NCI-H1417 treated with DMSO at 0.1 percent for 48 hours (cell line): ENCODE measurements around the gene MRPL55.
A peak's percentile ranks its signal among the peaks of the same experiment; 100 is the strongest.

Source experiments
- DNase-seq: peaks from one replicate; lab custom pipeline; 2025; lab: John Stamatoyannopoulos, UW

MRPL55 gene

DNA sequence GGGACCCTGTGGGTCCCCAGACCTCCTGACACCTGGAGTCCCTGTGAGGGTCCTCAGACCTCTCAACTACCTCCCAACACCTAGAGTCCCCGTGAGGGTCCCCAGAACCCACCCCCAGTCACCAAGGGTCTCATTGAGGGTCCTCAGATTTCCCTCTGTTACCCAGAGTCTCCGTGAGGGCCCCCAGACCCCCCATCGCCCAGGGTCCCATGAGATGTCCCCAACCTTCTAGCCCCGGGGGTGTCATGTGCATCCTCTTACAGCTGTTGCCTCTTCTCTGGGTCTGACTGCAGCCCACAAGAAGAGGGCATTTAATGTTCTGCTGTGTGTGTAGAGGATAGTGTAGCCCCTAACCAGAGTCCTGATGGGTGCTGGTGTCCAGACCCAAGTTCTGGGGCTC is 38.7 kb upstream of the MRPL55 start:
- DNase-seq: no peak

DNA sequence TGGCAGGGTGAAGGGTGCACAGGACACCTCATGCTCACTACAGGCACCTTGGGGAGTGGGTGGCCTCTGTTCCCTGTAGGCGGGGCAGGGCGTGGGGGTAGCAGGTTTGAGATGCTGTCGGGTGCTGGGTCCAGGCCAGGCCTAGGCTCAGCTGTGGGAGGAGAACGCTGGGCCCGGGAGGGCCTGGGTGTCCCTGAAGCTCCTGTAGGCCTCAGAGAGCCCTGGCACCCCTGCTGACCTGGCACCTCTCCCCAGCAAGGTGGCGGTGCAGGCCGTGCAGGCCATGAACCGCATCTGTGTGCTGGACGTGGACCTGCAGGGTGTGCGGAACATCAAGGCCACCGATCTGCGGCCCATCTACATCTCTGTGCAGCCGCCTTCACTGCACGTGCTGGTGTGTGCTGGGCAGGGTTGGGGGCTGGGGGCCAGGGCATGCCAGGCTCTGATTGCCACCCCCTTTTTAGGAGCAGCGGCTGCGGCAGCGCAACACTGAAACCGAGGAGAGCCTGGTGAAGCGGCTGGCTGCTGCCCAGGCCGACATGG is 38.1 kb upstream of the MRPL55 start:
- DNase-seq: no peak

DNA sequence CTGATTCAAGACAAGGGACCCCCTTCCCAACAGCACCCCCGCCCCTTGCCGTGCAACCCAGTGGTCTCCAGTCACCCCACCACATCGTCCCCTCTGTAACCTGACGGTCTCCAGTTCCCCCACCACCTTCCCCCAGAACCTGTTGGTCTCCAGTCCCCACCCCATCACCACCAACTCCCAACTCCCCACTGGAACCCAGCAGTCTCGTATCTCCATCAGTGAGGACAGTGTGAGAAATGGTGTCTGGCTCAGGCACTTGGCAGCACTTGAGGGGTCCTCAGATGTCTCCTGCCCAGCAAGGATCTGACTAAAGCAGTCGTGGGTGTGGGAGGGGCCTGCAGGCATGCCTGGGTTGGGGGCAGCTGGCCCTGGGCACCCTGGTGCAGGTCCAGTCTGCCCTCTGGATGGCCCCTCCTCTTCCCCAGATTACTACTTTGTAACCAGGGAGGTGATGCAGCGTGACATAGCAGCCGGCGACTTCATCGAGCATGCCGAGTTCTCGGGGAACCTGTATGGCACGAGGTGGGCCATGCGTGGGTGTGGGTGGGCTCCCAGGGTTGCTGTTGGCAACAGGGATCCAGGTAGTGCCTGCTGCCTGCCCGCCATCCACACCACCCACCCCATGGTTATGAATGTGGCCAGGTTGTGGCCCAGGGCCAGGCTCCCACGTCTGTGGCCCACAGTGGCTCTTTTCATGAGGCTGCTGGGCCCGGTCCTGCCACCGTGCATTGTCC is 37.5 kb upstream of the MRPL55 start:
- no peak for DNase-seq

DNA sequence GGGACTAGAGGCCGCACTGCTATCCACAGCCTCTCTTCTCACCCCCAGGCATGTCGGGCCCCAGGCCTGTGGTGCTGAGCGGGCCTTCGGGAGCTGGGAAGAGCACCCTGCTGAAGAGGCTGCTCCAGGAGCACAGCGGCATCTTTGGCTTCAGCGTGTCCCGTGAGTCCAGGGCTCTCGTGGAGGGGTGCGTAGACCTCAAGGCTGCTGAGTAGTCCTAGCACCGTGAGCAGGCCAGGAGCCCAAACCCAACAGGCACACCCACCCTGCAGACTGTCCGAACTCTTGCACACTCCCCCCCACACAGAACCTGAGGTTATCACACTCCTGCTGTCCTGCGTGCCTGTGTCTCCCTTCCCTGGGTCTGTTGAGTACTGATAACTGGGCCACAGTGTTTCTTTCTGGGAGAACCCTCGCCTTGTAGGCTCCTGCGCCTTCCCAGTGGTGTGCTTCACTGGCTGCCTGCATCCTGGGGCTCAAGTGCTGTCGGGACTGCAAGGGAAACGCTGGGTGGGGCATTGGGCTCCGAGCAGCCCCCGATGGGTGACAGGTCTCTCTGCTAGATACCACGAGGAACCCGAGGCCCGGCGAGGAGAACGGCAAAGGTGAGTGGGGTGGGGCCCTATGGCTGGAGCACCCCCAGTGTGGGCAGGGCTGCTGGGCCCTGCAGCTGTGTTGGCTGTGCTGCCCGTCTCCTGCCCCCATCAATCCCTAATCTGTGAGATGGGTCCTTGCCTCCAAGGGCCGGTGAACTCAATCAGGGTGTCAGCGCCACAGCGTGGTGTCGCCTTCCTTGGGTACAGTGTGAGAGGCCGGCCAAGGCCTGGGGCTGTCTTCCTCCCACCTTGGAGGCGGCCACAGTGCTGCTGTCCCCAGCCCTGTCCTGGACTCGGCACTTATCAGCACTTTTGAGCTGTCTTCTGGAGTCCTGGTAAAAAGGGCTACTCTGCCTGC is 36.6 kb upstream of the MRPL55 start:
- no peak for DNase-seq

DNA sequence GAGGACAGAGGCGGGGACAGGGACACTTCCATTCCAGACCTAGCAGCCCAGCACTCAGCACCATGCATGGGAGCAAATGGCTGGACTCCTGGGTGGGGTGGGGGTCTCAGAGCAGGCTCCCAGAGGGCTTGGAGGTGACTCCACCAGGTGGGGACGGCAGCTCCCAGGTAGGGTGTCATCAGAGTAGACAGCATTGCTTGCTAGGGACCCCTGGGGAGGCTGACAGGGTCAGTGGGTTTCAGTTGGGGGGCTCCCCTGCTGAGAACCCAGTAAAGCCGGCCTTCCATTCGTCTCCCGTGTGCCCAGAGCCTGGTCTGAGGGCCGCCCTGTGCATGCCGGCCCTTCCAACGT is 35.9 kb upstream of the MRPL55 start:
- DNase-seq: no peak

DNA sequence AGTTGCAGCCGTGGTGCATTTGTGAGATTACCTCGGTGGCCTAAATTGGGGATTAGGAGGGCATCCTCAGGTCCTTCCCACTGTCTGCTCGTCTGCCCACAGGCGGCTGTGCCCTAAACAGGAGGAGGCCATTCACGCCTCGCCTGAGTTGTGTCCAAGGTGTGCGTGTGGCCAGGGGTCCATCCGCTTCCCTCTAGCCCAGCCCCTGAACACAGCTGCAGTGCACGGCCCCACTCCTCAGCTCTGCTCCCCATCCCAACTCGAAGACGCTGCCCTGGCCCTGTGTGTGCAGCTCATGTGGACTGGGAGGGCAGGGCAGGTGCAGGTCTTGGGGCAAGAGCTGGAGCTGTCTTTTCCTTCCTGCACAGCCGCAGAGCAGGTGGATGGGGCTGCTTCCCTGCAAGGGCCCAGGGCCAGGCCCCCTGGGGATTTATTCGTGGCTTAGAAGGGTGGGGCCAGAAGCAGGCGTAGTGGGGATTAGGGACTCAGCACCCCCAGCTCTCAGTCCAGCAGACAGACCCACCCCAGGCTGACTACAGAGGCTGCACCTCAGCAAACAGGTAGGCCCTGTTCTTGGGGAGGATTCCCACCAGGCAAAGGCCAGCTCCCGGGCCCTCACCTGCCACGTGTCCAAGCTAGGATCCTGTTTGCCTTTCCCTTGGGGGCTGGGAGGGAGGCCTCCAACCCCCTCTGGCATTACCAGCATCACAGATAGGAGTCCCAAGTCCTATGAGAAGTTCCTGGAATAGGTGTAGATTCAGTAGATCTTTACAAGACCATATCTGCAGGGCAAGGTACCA is 35.3 kb upstream of the MRPL55 start:
- no peak for DNase-seq

DNA sequence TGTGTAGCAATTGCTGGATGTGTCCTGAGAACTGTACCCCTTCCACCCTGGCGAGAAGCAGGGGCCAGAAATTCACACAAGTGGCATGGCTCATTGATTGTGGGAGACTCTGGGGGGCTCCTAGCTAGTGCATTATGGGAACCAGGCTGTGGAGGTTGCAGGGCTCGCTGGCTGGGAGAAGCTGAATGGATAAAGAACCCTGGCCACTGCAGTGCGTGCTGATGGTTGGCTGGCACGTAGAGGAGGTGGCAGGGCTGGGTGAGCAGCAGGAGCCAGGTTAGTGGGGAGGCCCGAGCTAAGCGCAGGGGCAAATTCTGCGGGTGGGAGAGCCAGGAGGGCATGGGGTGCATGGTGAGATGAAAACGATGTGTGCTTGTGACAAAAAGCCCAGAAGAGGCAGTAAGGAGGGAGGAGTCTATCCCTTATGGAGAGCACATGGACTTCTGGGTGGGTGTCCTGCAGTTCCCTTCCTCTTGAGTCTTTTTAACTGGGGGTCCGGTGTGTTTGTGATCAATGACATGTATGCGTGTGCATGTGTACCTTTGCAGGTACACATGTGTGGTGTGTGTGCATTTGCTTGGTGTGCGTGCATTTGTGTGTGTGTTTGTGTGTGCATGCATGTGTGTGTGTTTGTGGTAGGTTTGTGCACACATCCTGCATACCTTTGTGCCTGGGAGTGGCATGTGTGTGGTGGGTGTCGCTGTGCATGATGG is 34.5 kb upstream of the MRPL55 start:
- no peak for DNase-seq

DNA sequence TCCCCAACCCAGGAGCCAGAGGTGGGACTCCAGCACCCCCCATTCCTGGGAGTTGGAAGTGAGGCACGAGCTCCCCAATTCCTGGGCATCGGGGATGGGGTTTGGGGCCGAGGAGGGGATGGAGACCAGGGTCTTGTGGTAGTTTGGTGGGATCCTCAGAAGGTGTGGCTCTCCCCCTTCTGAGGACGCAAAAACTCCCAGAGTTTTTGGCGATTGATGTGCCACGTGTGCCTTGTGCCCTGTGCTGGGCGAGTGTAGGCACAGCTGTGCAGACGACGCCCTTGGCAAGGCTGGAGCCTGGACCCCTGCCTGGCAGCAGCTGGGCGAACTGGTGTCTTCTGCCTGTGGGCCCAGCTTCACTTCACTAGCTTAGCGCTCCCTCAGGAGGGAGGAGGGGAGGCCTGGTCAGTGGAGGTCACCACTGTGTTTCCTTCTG is 33.6 kb upstream of the MRPL55 start:
- DNase-seq: no peak

DNA sequence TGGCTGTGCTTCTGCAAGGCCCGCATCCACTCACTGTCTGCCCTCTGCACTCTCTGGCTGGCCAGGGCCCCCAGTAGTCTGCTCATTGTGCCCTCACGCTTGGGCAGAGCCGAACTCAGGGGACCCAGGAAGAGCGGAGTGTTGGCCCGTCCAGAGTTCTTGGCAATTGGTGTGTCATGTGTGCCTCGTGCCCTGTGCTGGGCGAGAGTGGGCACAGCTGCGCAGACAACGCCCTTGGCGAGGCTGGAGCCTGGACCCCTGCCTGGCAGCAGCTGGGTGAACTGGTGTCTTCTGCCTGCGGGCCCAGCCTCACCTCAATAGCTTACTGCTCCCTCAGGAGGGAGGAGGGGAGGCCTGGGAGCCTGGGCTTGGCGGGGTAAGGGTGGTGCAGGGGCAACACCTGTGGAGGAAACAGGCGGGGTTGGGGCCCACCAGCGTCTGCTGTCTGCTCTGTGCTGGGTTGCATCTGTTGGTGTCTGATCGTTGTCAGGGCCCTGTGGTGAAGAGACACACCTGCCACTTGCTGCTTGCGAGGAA is 33.1 kb upstream of the MRPL55 start:
- no peak for DNase-seq

DNA sequence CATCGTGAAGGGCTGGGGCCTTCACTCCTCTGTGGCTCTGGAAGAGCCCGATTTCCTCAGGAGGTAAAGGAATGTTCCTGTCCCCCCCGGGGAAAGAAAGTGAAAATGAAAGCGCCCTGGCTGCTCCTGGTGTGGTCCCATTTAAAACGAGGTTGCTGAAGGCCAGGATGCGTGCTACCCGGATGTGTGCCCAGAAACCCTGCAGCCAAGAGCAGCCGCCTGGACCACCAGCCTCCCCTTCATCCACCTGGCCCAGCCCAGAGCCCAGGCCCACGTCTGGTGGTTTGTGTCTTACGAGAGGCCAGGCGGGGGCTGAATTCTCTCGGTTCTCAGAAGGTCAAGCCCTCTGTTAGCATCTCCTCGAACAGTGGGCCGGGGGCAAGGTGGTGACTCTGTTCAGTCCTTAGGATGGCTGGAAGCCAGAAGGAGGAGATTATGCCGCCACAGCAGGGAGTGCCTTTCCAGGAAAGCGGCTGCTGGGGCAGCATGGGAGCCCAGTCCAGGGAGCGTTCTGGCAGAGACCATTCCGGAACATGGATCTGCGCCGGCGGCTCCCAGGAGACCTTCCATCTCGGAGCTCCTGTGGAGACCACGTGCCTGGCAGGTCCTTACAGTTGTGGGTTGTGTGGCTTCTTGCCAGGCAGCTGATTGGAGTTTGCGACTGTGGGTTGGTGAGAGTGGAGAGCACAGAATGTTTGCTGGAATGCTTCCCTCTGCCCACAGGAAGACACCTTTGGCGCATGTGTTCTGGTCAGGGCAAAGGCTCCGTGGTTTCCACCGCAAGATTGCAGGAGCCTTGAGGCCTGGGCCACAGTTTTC is 32.3 kb upstream of the MRPL55 start:
- DNase-seq: no peak

DNA sequence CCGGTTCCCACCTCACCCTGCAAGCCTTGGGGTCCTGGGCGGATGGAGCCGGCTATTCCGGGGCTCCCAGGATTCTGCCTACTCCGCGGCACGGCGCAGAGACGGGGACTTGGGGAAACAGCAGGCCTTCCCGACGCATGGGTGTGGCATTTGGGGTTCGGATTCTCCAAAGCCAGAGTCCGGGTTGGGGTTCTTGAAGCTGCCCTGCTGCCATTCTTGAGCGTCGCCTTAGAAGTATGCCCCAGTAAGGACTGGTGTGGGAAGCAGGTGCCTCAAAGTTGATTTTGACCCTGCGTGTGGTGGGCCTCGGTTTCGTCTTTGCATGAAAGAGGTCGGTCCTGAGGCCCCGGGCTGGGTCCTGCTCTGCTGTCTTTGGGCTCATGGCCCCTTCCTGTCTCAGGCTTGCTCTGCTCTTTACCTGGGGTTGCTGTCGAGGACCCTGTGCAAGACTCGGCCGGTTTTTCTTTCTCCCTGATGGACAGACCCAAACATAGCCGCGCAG is 31.7 kb upstream of the MRPL55 start:
- no peak for DNase-seq

DNA sequence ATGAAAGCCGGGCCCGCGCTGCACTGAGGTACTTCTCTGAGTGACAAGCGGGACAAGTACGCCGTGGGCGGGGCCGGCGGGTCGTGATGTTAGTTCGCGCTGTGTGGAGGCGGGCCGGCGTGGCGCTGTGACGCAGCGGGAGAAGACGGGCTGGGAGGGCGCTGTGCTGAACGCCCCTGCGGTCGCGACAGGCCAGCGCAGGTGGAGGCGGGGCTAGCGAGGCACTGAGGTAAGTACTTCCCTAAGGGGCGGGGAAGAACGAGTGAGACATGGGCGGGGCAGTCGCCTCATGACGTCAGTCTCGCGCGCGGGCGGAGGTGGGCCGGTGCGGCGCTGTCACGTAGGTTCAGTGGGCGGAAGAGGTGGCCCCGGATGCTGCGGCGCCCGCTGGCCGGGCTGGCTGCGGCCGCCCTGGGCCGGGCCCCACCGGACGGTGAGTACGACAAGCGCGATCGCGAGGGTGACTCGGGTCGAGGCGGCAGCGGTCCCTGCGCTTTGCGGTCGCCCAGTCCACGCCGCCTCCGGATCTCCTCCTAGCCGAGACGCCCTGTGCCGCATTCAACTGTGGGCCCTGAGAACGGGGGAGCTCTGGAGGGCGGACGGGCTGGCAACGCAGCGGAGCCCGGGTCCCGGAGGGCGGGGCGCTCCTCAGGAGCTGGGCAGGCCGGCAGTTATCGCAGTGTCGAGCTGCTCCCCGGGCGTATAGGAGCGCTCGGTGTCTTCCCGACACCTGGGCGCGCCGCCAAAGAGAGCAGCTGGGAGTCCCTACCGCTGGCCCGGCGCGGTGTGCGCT is 31.0 kb upstream of the MRPL55 start, which contains the start of gene GUK1:
TSS of gene GUK1 (plus strand) at position 349 of the 793 bp plus-strand sequence. CDS start at position 373, 24 bp downstream.
- peak; percentile 93 for DNase-seq

DNA sequence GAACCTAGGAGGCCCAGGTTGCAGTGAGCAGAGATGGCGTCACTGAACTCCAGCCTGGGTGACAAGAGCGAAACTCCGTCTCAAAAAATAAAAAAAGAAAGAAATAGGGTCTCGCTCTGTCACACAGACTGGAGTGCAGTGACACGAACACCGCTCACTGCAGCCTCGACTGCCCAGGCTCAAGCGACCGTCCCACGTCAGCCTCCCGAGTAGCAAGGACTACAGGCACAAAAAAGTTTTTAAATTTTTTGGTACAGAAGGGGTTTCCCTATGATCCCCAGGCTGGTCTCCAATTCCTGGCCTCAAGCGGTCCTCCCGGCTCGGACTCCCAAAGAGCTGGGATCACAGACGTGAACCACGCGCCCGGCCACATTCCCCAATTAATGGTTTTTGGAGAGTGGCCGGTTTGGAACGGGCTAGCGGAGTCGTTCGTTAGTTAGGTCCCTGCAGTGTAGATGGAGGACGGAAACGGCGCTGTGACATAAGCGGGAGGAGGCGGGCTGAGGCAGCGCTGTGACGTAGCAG is 30.4 kb upstream of the MRPL55 start:
- no peak for DNase-seq

DNA sequence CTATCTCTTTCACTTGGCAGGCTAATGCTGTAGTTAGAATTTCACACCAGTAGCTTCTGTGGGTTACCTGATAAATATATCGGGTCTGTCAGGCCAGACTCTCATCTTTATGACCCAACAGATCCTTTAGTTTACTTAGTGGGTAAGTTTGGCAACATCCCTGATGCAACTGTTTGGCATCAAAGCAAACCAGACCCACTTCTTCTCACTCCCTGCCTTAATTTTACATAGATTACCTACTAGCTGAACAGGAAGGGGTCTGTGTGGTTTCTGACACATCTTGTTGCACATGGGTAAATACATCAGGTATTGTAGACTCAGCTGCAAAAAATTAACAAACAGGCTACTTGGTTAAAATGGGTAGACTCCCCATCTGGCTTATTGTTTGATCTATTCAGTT is 27.8 kb upstream of the MRPL55 start:
- DNase-seq: no peak

DNA sequence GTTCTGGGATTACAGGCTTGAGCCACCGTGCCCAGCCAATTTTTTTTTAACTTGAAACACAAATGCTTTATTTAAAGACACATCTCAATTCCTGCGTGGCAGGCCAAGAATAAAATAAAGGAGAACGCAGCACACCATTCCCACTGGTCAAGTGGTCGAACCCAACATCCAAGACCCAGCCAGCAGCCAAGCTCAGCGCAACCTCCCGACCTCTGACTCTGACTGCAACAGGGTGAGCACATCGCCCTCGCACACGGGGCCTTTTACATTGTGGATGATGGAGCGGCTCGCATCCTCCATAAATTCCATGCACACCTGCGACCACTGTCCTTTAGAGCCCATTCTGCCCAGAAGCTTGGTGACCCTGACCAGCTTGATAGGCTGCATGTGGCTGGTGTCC is 25.5 kb upstream of the MRPL55 start:
- DNase-seq: no peak

DNA sequence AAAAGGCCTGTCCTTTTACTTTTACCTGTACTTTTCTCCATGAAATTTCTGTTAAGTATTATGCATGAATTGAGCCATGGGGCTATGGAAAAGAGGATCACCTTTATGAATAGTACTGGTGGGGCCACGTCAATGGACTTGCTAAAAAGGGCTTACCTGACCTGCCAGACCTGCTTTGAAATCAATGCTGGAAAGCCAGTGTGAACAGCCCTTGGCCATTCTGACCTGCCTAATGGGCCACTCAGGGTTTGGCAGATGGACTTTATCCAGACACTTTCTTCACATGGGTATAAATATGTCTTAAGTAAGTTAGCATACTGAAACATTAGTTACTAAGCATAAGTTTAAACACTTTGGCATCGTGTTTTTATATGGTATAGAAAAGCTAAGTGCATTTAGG is 22.7 kb upstream of the MRPL55 start:
- no peak for DNase-seq

DNA sequence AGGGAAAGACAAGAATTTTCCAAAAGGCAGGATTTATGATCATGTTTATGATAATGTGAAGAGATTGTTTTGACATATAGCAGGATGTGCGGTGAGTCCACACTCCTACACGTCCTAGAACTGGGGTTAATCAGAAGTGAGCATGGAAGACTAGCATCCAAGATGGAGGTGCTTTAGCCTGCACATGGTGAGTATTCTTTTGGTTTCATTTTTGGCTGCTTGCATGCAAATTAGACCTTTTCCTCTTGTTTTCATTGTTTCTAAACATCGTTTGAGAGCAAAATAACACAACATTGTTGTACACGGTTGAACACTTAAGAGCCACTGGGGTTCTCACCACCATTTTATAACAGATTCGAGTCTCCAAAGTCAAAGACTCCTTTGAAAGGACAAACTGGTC is 16.1 kb upstream of the MRPL55 start:
- no peak for DNase-seq

DNA sequence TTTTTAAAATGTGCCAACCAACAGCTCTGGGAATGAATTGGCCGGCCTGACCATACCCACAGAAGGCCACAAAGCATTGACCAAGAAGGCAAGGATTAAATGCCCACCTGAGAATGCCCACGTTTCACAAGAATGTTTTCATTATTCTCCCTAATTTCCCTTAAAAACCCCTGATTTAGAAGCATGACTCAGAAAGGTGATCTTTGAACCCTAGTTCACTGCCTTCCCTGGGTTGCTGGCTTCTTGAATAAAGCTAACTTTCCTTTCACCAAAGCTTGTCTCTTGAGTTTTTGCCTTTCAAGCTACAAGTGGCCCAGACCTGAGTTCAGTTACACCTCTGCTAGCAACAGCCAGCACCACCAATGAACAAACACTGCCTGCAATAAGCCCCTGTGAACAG is 14.4 kb upstream of the MRPL55 start:
- no peak for DNase-seq

DNA sequence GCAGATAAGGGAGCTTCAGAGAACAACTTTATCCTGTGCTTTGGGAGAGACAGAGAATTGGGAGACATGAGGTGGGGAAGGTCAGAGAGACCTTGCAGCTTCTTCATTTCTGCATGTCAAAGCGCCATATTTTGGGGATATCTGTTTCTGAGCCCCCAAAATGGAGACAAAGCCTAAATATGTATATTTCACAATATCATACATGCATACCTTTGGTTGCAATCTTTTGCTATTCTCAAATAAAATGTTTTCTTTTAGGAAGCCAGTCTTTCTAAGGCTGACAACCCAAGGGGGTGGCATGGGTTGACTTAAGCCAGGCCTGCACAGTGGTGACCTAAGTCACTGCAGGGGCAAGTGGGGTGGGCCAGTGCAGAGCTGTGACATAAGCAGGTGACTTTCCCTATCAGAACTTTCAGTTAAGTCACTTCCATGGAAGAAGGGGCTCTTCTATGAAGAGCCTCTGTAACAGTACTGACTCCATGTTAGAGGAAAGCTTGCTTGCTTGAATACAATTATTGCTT is 13.9 kb upstream of the MRPL55 start:
- DNase-seq: no peak
